Neural cell (in vitro differentiated cells): ENCODE measurements around the gene CST9. TPM values are rescaled to one million over a fixed set of nuclear protein-coding genes. Genes with fewer than 3 reads are reported as not detected.

Experiments used
- H2AFZ ChIP-seq: fragments of 200-600, 300-800 bp; sonication (generic), shearing (Covaris generic); 2 replicates; pipeline ENCODE4 v1.6.0; 2014; ENCODE audit warnings: low read depth, mild to moderate bottlenecking, antibody characterized with exemption, low read length, moderate library complexity
- H3F3A ChIP-seq: fragments of 200-600 bp; shearing (Covaris generic); 2 replicates; pipeline ENCODE4 v1.6.1; 2016; ENCODE audit warnings: mild to moderate bottlenecking, moderate library complexity, mixed read lengths, antibody characterized with exemption, low read length; ENCODE audit not compliant: insufficient read depth, poor library complexity, severe bottlenecking
- H3K27ac ChIP-seq: fragments of 200-600, 300-800 bp; sonication (generic), shearing (Covaris generic); 2 replicates; pipeline ENCODE4 v1.5.1; 2014; ENCODE audit warnings: mild to moderate bottlenecking, low read length, moderate library complexity
- H3K27me3 ChIP-seq: fragments of 300-800, 200-600 bp; sonication (generic), shearing (Covaris generic); 2 replicates; pipeline ENCODE4 v1.6.0; 2014; ENCODE audit warnings: mild to moderate bottlenecking, low read depth, low read length, moderate library complexity; ENCODE audit not compliant: insufficient read depth
- H3K36me3 ChIP-seq: fragments of 300-800, 200-600 bp; sonication (generic), shearing (Covaris generic); 2 replicates; pipeline ENCODE4 v1.5.1; 2014; ENCODE audit warnings: mild to moderate bottlenecking, antibody characterized with exemption, low read length, moderate library complexity; ENCODE audit not compliant: insufficient read depth
- H3K4me2 ChIP-seq: fragments of 300-800, 200-600 bp; sonication (generic), shearing (Covaris generic); 2 replicates; pipeline ENCODE4 v1.6.0; 2014; ENCODE audit warnings: mild to moderate bottlenecking, low read length
- H3K4me3 ChIP-seq: fragments of 300-800, 200-600 bp; sonication (generic), shearing (Covaris generic); 2 replicates; pipeline ENCODE4 v1.5.1; 2014; ENCODE audit warnings: mild to moderate bottlenecking, low read length, moderate library complexity
- H3K79me2 ChIP-seq: fragments of 200-600 bp; shearing (Covaris generic); replicated peaks from 2 replicates; pipeline ENCODE4 v1.6.0; 2014; ENCODE audit warnings: mild to moderate bottlenecking, low read length, moderate library complexity; ENCODE audit not compliant: insufficient read depth
- H3K9ac ChIP-seq: fragments of 300-800, 200-600 bp; sonication (generic), shearing (Covaris generic); 2 replicates; pipeline ENCODE4 v1.6.1; 2016; ENCODE audit warnings: mild to moderate bottlenecking, low read length, mixed read lengths
- H3K9me2 ChIP-seq: fragments of 200-600 bp; shearing (Covaris generic); 2 replicates; pipeline ENCODE4 v1.6.1; 2016; ENCODE audit warnings: mild to moderate bottlenecking, low read length, mixed read lengths; ENCODE audit not compliant: insufficient read depth
- H3K9me3 ChIP-seq: fragments of 200-600, 300-800 bp; sonication (generic), shearing (Covaris generic); 2 replicates; pipeline ENCODE4 v1.6.1; 2016; ENCODE audit warnings: mild to moderate bottlenecking, mixed run types, low read length, moderate library complexity, mixed read lengths
- H4K20me1 ChIP-seq: fragments of 200-600 bp; shearing (Covaris generic); 2 replicates; pipeline ENCODE4 v1.6.1; 2016; ENCODE audit warnings: mild to moderate bottlenecking, mixed run types; ENCODE audit not compliant: insufficient read depth
- CTCF ChIP-seq: fragments of 450-650 bp; IDR thresholded peaks from 2 replicates; pipeline ENCODE4 v1.5.1; 2014; ENCODE audit warnings: antibody characterized with exemption, mild to moderate bottlenecking, moderate library complexity; ENCODE audit not compliant: poor library complexity, severe bottlenecking
- EP300 ChIP-seq: fragments of 450-650 bp; conservative IDR thresholded peaks from 2 replicates; pipeline ENCODE4 v1.6.1; 2014; ENCODE audit warnings: antibody characterized with exemption, mild to moderate bottlenecking, moderate library complexity; ENCODE audit not compliant: poor library complexity, severe bottlenecking
- EZH2 ChIP-seq: fragments of 200-600, 300-800 bp; shearing (Covaris generic), sonication (generic); IDR thresholded peaks from 2 replicates; pipeline ENCODE4 v1.6.1; 2014; ENCODE audit warnings: antibody characterized with exemption, low read length, borderline replicate concordance, mild to moderate bottlenecking; ENCODE audit not compliant: insufficient read depth, poor library complexity, severe bottlenecking
- MXI1 ChIP-seq: fragments of 450-650 bp; conservative IDR thresholded peaks from 2 replicates; pipeline ENCODE4 v1.6.1; 2014; ENCODE audit warnings: antibody characterized with exemption, mild to moderate bottlenecking; ENCODE audit not compliant: poor library complexity, severe bottlenecking
- POLR2AphosphoS5 ChIP-seq: IDR thresholded peaks from 2 replicates; pipeline ENCODE4 v1.6.1; 2012
- RAD21 ChIP-seq: fragments of 450-650 bp; conservative IDR thresholded peaks from 2 replicates; pipeline ENCODE4 v1.6.1; 2014; ENCODE audit warnings: antibody characterized with exemption, mild to moderate bottlenecking, moderate library complexity
- REST ChIP-seq: IDR thresholded peaks from 2 replicates; pipeline ENCODE4 v1.6.1; 2012; ENCODE audit warnings: borderline replicate concordance
- SMC3 ChIP-seq: fragments of 450-650 bp; conservative IDR thresholded peaks from 2 replicates; pipeline ENCODE4 v1.6.1; 2014; ENCODE audit warnings: antibody characterized with exemption, mild to moderate bottlenecking, moderate library complexity; ENCODE audit not compliant: poor library complexity
- TAF1 ChIP-seq: IDR thresholded peaks from 2 replicates; pipeline ENCODE4 v1.6.1; 2012; ENCODE audit warnings: low read depth
- polyA plus RNA-seq: library from polyadenylated mRNA; depleted of rRNA; stranded (reverse); fragments of >200 nt; gene quantifications from 2 replicates; pipeline ENCODE4 v1.2.3, GENCODE V29; 2014

The CST9 gene
- polyA plus RNA-seq, 1 donor from 2014 or later, result not detected

GRCh38 chr20:23630392-23630849, 24.7 kb upstream of the CST9 start:
- Histone ChIP-seq H3K9me2 (no peaks in the 10 kb centered on the region), H3K36me3 (no peaks in the 10 kb centered on the region), H3K9me3 (no peaks in the 10 kb centered on the region), H3F3A (no peaks in the 10 kb centered on the region), H3K79me2 (no peaks in the 10 kb centered on the region), H4K20me1 (no peaks in the 10 kb centered on the region), H3K4me3 (no peak overlapping the region), H3K27ac (no peak overlapping the region), H3K4me2 (no peak overlapping the region), H2AFZ (no peak overlapping the region), H3K27me3 (no peaks in the 10 kb centered on the region), H3K9ac (no peak overlapping the region)
- TF ChIP-seq POLR2AphosphoS5 (no peak), MXI1 (no peak), SMC3 (no peak), EZH2 (no peak), TAF1 (no peak), EP300 (no peak), REST (no peak), CTCF (no peak), RAD21 (no peak)

GRCh38 chr20:23629542-23630391, 24.1 kb upstream of the CST9 start:
- H3K9me3 ChIP-seq, result no peaks in the 10 kb centered on the region
- H3K79me2 ChIP-seq, result no peaks in the 10 kb centered on the region
- H2AFZ ChIP-seq, result no peak overlapping the region
- H3K36me3 ChIP-seq, result no peaks in the 10 kb centered on the region
- H3K4me2 ChIP-seq, result no peak overlapping the region
- H3K4me3 ChIP-seq, result no peak overlapping the region
- no peaks in the 10 kb centered on the region for H3F3A ChIP-seq
- no peaks in the 10 kb centered on the region for H3K9me2 ChIP-seq
- H3K27me3 ChIP-seq, result no peaks in the 10 kb centered on the region
- H3K9ac ChIP-seq, result no peak overlapping the region
- H3K27ac ChIP-seq, result no peak overlapping the region
- no peaks in the 10 kb centered on the region for H4K20me1 ChIP-seq
- TF ChIP-seq REST, result no peak
- no peak for TF ChIP-seq POLR2AphosphoS5
- no peak for TF ChIP-seq TAF1
- TF ChIP-seq CTCF, result no peak
- no peak for TF ChIP-seq SMC3
- TF ChIP-seq EZH2, result no peak
- TF ChIP-seq RAD21, result no peak
- TF ChIP-seq MXI1, result no peak
- TF ChIP-seq EP300, result no peak
